CD1c-positive myeloid dendritic cell (primary cell): ENCODE measurements around the gene KLF15.

Source experiments
- DNase-seq: peaks from one replicate; pipeline ENCODE4 v3.0.0-alpha.2; 2016; ENCODE audit errors: extremely low spot score

Gene KLF15

GRCh38 chr3:126389112-126389793 is 32.0 kb upstream of the KLF15 start:
- peak; percentile 94 for DNase-seq

GRCh38 chr3:126381966-126382365 is 24.8 kb upstream of the KLF15 start:
- no peak for DNase-seq

GRCh38 chr3:126380011-126380768 is 23.0 kb upstream of the KLF15 start:
- no peak for DNase-seq

- no peak for DNase-seq
Measured at GRCh38 chr3:126378341-126378751, 21.1 kb upstream of the KLF15 start.

GRCh38 chr3:126377211-126377610 is 20.0 kb upstream of the KLF15 start:
- DNase-seq = no peak

- no peak for DNase-seq
Measured at GRCh38 chr3:126376444-126376843, 19.2 kb upstream of the KLF15 start.

- DNase-seq = no peak
Measured at GRCh38 chr3:126375835-126376331, 18.7 kb upstream of the KLF15 start.

- DNase-seq = no peak
Measured at GRCh38 chr3:126373682-126374601, 16.7 kb upstream of the KLF15 start.

- no peak for DNase-seq
Measured at GRCh38 chr3:126373146-126373613, 16.0 kb upstream of the KLF15 start.

GRCh38 chr3:126372413-126373145 is 15.4 kb upstream of the KLF15 start:
- DNase-seq = no peak

GRCh38 chr3:126371096-126371705 is 14.0 kb upstream of the KLF15 start:
- no peak for DNase-seq

- DNase-seq = no peak
Measured at GRCh38 chr3:126370606-126371005, 13.4 kb upstream of the KLF15 start.

GRCh38 chr3:126370055-126370454 is 12.8 kb upstream of the KLF15 start:
- no peak for DNase-seq

GRCh38 chr3:126369490-126369889 is 12.3 kb upstream of the KLF15 start:
- no peak for DNase-seq

GRCh38 chr3:126367316-126367805 is 10.2 kb upstream of the KLF15 start:
- DNase-seq = no peak

- no peak for DNase-seq
Measured at GRCh38 chr3:126365351-126366277, 8.4 kb upstream of the KLF15 start.

GRCh38 chr3:126364731-126365301 is 7.6 kb upstream of the KLF15 start:
- DNase-seq = no peak

- DNase-seq = no peak
Measured at GRCh38 chr3:126364130-126364695, 7.0 kb upstream of the KLF15 start.

GRCh38 chr3:126361211-126361610 is 4.0 kb upstream of the KLF15 start:
- no peak for DNase-seq
